ENCODE data around the gene MUC5AC. TPM values are rescaled to one million over a fixed set of nuclear protein-coding genes. Genes with fewer than 3 reads are reported as not detected.

MUC5AC gene
- total RNA-seq, 2 experiments from 2014 or later, result not detected

GRCh38 chr11:1178201-1178885 is 20.6 kb downstream of the MUC5AC start:
- intact Hi-C loops (cut with micrococcal nuclease; ENCODE audit: unreplicated experiment), result no loop called here
- no peaks in the 10 kb centered on the region for H3K9me2 ChIP-seq (ENCODE audit: insufficient read depth, low read length)
- no peak overlapping the region for H3K27ac ChIP-seq (ENCODE audit: low read depth, low read length, poor library complexity, severe bottlenecking)
- CTCF ChIA-PET (ENCODE audit: unreplicated experiment), result no interaction called here
- H3K4me2 ChIP-seq (ENCODE audit: low read length), result no peak overlapping the region
- TF ChIP-seq CTCF (conservative IDR thresholded peaks at IDR 0.05; ENCODE audit: low read length) (no peak), EZH2phosphoT487 (IDR thresholded peaks at IDR 0.05; ENCODE audit: borderline replicate concordance, low read depth, low read length) (no peak)
- H3K79me2 ChIP-seq (ENCODE audit: insufficient read depth, low read depth, low read length), result no peaks in the 10 kb centered on the region
- no peaks in the 10 kb centered on the region for H3K36me3 ChIP-seq (ENCODE audit: insufficient read depth, low read length)
- H3K9me3 ChIP-seq (ENCODE audit: low read length), result no peaks in the 10 kb centered on the region
- no peak overlapping the region for H3K4me3 ChIP-seq (ENCODE audit: low read depth, low read length, poor library complexity, severe bottlenecking)
- POLR2A ChIA-PET, result no interaction called here
- no peak overlapping the region for H2AFZ ChIP-seq (ENCODE audit: low read length)
- no peaks in the 10 kb centered on the region for H4K20me1 ChIP-seq (ENCODE audit: insufficient read depth, low read length)
- DNase-seq (ENCODE audit: low spot score), result no peak
- no peaks in the 10 kb centered on the region for H3K4me1 ChIP-seq (ENCODE audit: insufficient read depth, low read length, poor library complexity, severe bottlenecking)
- BruUV-seq (replicated peaks), result no TSS peak

GRCh38 chr11:1178906-1179305 is 21.2 kb downstream of the MUC5AC start:
- H3K4me2 ChIP-seq (ENCODE audit: low read length), result no peak overlapping the region
- ChIA-PET POLR2A (no interaction called here), CTCF (ENCODE audit: unreplicated experiment) (no interaction called here)
- intact Hi-C loops (cut with micrococcal nuclease; ENCODE audit: unreplicated experiment), result no loop called here
- TF ChIP-seq EZH2phosphoT487 (IDR thresholded peaks at IDR 0.05; ENCODE audit: borderline replicate concordance, low read depth, low read length) (no peak), CTCF (conservative IDR thresholded peaks at IDR 0.05; ENCODE audit: low read length) (no peak)
- no peaks in the 10 kb centered on the region for H3K36me3 ChIP-seq (ENCODE audit: insufficient read depth, low read length)
- no peaks in the 10 kb centered on the region for H3K9me3 ChIP-seq (ENCODE audit: low read length)
- H2AFZ ChIP-seq (ENCODE audit: low read length), result no peak overlapping the region
- H3K27ac ChIP-seq (ENCODE audit: low read depth, low read length, poor library complexity, severe bottlenecking), result no peak overlapping the region
- H3K4me1 ChIP-seq (ENCODE audit: insufficient read depth, low read length, poor library complexity, severe bottlenecking), result no peaks in the 10 kb centered on the region
- H3K4me3 ChIP-seq (ENCODE audit: low read depth, low read length, poor library complexity, severe bottlenecking), result no peak overlapping the region
- no peaks in the 10 kb centered on the region for H3K9me2 ChIP-seq (ENCODE audit: insufficient read depth, low read length)
- H3K79me2 ChIP-seq (ENCODE audit: insufficient read depth, low read depth, low read length), result no peaks in the 10 kb centered on the region
- BruUV-seq (replicated peaks), result no TSS peak
- H4K20me1 ChIP-seq (ENCODE audit: insufficient read depth, low read length), result no peaks in the 10 kb centered on the region
- DNase-seq (ENCODE audit: low spot score), result no peak

- Histone ChIP-seq H3K9me2 (ENCODE audit: insufficient read depth, low read length) (no peaks in the 10 kb centered on the region), H3K79me2 (ENCODE audit: insufficient read depth, low read depth, low read length) (no peaks in the 10 kb centered on the region), H2AFZ (ENCODE audit: low read length) (no peak overlapping the region), H3K4me3 (ENCODE audit: low read depth, low read length, poor library complexity, severe bottlenecking) (no peak overlapping the region), H3K9me3 (ENCODE audit: low read length) (no peaks in the 10 kb centered on the region), H3K4me1 (ENCODE audit: insufficient read depth, low read length, poor library complexity, severe bottlenecking) (no peaks in the 10 kb centered on the region), H3K4me2 (ENCODE audit: low read length) (no peak overlapping the region), H3K36me3 (ENCODE audit: insufficient read depth, low read length) (no peaks in the 10 kb centered on the region), H3K27ac (ENCODE audit: low read depth, low read length, poor library complexity, severe bottlenecking) (no peak overlapping the region), H4K20me1 (ENCODE audit: insufficient read depth, low read length) (no peaks in the 10 kb centered on the region)
- DNase-seq (ENCODE audit: low spot score), result no peak
- TF ChIP-seq EZH2phosphoT487 (IDR thresholded peaks at IDR 0.05; ENCODE audit: borderline replicate concordance, low read depth, low read length), result no peak
- no peak for TF ChIP-seq CTCF (conservative IDR thresholded peaks at IDR 0.05; ENCODE audit: low read length)
- POLR2A ChIA-PET, result interaction anchor here (0.7 kb wide), 1 partner anchor 34 kb away, joined by 4 read pairs; no protein-coding TSS in a partner anchor
- intact Hi-C loops (cut with micrococcal nuclease; ENCODE audit: unreplicated experiment), result no loop called here
- no TSS peak for BruUV-seq (replicated peaks)
- CTCF ChIA-PET (ENCODE audit: unreplicated experiment), result no interaction called here
Observed at GRCh38 chr11:1179641-1180040, 21.9 kb downstream of the MUC5AC start.

Measured in OCI-LY7 (cell line).